GM19035 (cell line): ENCODE results near the gene RAD51B.
"Not testable (repeated sequence)": the region's sequence is repeated elsewhere in the genome, so short reads cannot be mapped to it uniquely, and the experiment has no call there.

Experiments
- ATAC-seq: cut with Tn5 transposase; IDR thresholded peaks from one replicate; pipeline ENCODE4 v1.9.1; 2021; ENCODE audit not compliant: unreplicated experiment

The RAD51B gene

DNA sequence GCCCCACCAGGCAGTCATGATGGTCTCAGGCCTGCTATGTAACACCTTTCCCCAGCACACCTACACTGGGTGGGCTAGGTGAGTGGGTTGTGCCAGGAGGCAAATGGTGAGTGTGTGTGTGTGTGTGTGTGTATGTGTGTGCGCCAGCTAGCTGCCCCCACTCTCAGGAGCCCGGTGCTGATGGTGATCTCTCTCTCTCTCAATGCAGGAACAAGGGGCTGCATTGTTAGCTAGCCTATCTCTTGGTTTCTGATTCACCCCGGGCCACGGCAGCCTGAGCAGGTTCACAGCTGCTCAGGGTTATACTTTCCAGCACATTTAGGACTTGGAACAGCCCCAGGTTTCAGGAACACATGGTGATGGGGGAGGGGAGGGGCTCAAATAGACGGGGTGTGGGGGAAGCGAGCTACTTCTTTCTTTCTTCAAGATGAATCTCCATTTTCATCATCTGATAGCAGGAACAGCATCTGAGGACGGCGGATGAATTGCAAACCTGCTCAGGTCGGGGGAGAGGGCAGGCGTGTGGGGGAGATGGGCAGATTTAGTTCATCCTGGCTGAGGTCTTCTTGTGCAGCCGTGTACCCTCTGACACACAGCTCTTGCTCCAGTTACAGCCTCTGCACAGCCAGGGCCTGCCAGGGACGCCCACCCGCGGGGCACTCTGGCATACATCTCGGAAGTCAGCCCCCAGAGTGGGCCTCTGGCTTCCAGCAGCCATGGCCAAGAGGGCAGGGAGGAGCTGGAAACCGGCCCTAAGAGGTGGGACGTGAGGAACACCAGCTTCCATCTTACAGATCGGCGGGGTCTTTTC lies 835.6 kb downstream of the RAD51B start:
- no peak for ATAC-seq

DNA sequence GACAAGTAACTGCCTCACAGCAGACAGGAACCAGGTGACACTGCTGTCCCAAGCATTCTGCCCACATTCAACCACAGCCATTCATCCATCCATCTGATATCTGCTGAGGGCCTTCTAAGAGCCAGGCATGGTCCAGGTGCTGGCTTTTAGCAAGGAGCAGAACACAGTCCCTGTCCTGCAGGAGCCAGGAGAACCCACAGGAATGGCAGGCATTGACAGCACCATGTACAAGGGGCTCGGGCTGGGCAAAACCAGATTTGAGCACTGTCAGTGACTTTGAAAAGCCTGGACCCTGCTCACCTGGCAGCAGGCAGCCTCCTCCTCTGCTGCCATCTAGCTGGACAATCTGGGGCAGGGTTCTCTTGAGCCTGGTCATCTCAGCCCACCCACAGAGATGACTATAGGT lies 836.3 kb downstream of the RAD51B start:
- ATAC-seq: no peak

DNA sequence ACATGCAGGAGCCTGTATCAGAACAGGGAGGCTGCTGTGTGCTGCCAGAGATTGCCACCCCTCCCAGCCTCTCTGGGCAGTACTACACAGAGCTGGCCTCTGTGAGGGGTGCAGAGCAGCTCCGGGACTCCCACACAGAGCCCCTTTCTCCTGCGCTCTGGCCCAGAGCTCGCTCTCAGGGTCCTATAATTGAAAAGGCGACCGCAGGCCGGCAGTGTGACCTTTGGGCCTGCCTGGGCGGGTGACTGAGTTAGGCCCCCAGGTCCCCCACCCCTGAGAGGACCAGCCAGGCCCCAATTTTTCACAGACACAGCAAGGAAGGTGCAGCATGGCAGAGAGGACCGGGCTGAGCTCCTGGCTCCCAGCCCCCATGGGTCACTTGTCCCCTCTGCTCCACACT lies 836.9 kb downstream of the RAD51B start:
- no peak for ATAC-seq

DNA sequence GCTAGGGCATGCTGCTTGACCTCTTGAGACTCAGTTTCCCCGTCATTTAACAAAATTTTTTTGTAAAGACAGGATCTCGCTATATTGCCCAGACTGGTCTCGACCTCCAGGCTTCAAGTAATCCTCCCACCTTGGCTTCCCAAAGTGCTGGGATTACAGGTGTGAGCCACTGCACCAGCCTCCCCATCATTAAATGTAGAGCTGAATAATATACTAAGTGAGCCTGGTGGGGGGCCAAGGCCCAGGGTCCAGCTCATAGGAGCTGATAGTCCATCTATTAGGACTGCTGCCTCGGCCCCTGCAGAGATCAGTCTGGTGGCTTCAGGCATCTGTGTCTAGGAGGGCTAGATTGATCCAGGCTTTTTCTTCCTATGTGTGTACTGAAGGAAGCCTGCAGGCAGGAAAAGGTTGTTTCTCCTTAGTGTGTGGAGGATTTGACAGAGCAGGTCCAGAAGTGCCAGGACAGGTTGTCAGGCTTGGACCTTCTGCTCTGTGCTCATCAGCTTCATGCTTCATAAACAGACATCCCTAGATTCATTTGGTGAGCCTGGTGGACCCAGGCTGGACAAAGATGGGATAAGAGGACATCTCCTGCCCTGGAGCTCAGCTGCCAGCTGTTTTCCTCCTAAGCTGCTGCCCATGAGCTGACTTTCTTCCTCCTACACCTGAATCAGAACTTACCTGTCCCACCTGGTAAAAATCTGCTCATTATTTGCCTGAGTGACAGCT lies 837.9 kb downstream of the RAD51B start:
- ATAC-seq: no peak

DNA sequence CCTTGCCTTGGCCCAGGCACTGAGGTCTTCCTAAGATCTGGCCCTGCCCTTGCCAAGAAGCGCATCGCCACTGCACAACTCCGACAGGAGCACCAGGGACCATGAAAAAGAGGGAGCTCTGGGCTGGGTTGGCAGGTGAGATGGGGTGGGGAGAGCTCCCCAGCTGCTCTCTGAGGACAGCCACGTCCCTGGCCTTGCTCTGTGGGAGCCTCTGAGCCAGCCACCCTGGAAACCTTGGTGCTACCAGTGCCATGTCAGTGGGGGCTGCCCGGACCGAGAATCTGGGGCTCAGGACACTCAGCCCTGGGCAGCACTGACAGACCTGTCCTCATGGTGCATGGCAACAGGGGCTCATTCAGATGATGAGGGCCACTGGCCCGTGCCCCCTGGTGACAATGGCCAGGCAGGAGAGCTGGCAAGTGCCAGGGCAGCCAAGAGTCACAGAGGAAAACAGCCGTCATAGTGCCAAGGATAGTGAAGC lies 838.5 kb downstream of the RAD51B start:
- ATAC-seq: no peak

DNA sequence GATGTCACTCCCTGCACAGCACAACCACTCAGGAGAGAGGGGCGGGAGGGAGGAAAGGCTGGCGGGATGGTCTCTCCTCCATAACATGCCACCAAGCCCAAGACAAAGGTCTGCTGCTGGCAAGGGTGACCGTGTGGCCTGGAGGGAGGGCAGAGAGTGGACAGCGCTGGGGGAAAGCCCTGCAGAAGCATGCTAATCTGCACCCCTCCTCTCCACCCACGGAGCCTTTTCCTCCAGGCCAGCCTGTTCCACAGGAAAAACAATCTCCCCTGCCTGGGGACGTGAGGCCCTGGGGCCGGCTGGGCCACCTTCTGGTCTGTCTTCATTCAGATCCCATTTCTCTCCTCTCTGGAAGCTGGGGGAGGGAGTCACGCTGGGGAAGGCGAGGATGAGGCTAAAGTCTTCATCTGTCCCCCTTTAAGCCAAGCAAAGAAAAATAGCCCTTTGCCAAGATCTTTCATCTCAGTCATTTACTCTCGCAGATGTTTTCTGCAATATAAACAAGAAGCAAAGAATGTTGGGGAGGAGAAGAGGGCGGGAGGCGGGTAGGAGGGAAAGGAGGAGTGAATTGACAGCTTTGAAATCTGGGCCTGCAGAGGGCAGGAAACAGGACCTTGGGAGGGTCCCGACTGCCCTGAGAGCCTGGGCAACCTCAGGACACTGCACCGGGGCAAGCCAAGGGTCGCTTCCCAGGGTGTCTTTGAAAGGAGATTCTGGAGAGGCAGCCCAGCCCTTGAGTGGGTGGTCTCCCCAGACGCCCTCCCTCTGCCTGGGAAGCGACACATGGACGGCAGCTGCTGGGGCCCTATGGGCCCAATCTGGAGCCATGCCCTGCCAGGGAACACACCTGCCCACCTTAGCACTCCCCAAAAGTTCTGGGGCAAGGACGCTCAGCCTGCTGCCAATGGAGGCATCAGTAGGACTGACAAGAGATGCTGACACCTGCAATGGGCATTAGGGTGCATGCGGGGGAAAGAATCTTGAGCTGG lies 839.7 kb downstream of the RAD51B start:
- no peak for ATAC-seq

DNA sequence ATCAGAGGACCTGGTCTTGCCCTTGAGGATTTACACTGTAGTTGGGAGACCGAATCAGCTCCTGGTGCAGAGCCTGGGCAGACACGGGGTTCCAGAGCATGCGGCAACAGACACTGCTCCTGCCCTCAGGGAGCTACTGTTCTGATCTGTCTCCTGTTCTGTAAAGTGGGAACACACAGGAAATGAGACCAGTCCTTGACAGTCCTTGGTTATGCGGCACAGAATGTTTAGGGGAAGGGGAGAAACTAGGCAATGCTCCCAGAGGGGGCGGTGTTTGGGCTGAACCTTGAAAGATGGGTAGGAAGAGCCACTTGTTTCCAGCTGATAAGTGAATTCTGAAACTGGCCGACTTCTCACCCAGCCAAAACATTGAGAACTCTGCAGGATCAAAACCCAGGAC lies 840.9 kb downstream of the RAD51B start:
- no peak for ATAC-seq

DNA sequence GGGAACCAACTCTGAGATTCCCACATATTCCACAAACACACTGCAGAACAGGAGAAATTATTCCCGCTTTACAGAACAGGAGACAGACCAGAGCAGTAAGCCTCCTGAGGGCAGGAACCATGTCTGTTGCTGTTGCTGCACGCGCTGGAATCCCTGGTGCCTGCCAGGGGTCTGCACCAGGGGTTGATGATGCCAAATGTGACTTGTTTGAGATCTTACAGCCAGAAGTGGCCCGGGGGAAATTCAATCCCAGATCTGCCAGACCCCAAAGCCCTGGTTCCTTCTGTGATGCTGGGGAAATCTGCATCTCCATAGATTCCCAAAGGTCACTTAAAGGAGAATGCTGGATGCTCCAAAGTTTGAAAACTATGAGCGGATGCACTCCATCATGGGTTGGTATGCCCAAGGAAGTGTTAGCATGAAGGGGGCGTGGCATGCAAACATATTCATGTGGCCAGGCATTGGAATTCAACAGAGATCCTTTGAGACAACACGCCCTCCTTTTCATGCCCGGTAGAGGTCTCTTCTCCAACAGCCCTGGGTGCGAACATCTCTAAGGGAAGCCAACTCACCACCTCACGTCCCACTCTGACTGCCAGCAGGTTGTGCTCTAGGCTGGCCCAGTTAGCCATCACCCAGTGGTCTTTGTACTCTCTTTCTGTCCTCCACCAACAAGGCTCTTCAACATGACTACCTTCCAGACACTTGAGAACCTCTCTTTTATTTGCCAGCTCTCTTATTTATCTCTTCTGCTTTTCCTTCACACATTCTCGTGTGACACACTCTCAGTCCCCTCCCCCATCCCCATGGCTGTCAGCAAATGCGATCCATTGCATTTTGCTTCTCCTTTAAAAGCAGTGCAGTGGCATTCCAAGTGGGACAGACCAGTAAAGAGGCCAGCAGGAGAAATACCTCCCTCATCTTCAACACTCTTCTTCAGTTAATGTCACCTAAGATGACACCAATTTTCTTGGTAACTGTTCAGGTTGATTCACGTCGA lies 841.9 kb downstream of the RAD51B start:
- ATAC-seq: no peak

DNA sequence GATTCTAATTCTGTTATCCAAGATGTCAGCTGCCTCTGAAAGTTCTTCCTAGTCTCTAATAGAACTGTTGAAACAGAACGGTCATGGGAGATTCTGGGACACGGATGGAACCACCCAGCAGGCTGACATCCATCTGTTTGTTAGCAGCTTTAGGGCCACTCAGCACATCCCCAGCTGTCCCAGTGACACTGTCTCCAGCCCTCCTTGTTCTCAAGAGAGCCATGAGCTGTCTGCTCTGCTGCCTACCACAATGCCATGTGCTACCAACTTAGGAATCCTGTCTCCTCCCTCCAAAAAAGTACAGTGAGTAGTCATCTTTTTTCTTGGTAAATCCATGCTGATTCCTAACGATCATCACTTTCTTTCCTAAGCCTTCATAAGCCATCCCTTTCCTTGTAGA lies 842.8 kb downstream of the RAD51B start:
- no peak for ATAC-seq

DNA sequence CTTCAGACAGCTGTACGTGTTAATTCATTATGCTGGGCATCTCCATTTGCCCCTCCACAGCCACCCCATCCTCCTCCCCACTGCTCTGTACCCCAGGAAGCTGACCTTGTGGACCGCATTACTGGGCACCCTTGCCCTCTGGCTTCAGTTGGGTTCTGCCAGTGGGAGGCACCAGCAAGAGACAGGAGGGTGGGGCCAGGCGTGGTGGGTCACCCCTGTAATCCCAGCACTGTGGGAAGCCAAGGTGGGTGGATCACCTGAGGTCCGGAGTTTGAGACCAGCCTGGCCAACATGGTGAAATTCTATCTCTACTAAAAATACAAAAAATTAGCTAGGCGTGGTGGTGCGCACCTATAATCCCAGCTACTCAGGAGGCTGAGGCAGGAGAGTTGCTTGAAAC lies 843.2 kb downstream of the RAD51B start:
- not testable (repeated sequence) for ATAC-seq

DNA sequence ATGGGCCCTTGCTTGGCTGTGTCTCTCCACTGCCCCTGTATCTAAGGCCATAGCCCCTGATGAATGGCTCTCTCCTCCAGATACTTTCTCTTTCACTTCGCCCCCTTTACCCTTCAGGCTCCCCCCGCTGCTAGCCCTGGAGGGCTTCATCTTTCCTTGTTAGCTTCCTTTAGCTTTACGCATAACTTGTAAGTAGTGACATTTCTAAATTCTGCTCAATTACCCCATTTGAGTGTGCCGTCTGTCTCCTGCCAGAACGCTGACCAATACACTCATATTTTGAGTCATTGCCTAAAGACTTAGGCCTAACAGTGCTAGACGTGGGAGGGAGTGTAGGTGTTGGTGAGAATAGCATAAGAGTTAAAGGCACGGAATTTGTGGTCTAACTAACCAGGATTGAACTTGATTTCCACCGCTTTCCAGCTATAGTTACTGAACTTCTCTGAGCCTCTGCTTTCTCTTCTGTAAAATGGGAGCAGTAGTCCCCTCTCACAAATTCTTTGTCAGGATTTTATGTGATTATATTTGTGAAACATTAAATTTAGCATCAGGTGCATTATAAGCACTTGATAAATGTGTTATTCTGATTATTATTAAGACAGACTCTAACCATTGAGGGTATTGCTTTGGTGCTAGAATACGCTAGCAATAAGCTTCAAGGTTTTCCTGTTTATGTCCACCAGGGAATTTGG lies 844.0 kb downstream of the RAD51B start:
- ATAC-seq: peak; percentile 79

DNA sequence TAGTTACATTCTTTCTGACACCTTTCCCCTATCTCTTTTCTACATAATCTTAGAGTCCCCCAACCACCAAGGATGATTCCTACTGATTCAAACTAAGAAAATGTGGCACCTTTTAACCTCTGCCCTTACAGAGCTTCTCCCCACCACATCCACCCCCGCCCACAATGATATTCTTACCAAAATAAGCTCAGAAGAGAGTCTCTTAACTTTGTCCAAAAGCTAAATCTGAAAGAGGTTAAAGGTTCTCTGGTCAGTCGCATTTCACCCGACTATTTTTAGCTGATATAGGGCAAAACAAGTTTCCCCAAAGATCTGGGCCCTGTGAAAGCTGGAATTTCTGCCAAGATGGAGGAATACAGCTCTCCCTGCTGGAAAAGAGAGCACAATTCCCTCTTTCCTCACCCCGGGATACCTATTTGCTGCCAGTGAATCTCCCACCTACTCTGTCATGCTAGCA lies 844.7 kb downstream of the RAD51B start:
- no peak for ATAC-seq

DNA sequence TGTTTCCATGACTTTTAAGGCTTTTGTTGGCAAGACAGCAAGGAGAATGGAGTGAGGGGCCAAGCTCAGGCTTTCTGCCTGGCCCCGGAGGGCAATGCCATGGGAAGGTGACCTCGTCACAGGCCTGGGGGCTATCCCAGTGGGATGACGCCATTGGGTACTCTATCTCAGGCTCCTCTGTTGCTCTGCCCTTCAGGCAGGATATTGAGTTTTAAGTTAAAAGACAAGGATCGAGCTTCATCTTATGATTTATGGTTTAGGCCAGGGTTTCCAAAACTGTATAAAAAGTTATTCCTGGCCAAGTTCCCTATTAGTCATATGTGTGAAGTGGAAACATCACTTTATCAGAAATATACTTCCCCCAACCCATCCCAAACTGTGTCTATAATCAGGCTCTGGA lies 845.6 kb downstream of the RAD51B start:
- ATAC-seq: no peak

DNA sequence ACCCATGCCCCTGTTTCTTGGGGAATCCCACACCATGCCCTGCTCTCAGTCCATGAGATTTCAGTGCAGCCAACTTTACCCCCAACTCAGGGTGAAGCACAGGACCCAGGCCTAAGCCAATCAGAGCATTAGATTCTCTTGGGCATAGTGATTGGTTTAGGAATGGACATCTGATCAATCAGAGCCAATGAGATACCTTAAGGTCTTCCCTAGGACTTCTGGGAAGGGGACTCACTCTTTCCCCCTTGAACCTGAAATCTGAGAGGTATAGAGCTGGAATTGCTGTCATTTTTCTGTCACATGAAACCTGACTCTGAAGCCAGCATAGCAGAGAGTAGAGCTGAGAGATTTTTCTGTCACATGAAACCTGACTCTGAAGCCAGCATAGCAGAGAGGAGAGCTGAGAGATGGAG lies 846.2 kb downstream of the RAD51B start:
- no peak for ATAC-seq

DNA sequence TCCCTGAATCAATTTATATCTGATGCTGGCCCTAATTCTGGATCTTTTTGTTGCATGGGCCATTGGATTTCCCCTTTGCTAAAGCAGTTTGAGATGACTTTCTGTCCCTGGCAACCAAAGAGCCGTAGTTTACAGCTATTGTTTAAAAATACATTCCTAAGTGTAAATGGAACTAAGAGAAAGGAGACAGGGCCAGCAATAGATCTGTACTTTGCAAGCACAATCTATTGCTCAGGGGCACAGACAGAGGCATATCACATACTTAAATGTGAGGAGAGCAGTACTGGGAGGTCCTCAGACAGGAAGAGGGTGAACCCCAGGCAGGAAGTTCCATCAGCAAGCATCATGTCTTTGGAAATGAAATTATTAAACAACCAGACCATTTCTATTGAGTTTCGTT lies 846.7 kb downstream of the RAD51B start:
- no peak for ATAC-seq

DNA sequence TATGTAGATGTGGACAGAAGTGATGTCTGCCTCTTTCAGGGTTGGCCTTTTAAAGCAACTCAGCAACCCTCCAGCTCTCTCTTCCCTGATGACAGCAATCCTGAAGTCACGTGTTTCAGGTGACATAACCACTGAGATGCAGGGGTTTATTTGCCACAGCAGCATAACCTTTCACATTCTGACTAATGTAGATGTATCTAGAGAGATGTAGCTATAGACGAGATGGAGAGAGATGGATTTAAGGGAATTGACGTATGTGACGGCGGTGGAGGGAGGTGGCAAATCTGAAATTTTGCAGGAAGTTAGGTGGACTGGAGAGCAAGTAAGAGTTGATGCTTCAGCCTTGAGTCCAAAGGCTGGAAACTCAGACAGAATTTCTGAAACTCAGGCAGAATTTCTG lies 847.3 kb downstream of the RAD51B start:
- ATAC-seq: no peak

DNA sequence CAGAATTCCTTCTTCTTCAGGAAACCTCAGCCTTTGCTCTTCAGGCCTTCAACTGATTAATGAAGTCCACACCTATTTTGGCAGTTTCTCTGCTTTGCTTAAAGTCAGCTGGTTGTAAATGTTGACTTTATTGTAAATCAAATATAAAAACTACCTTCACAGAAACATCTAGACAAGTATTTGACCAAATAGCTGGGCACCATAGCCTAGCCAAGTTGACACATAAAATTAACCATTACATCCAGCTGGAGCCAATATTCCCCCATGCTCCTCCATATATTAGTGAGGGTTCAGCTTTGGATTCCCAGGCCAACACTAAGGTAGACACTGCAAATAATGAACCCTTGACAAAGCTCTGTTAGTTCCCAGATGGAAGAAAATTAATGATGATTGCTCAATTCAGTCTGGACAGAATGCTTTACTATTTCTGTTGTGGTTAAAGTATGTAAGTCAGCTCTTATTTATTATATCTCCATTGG lies 847.8 kb downstream of the RAD51B start:
- no peak for ATAC-seq

DNA sequence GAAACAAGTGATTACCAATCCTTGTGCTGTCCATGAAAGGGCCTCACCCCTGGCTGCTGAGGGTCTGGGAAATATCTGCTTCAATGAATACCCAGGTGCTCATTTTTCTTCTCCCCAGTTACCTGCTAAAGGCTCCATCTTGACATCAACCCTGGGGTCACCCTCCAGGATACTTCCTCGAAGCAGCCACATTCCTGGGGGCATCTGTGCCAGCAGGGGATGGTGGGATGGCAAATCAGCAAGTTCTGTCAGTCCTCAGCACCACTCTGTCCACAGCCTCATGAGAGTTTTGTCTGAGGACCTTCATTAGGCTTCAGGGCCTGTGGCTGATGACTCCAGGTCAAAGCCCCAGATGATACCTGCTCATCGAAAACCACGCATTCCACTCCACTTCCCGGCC lies 848.4 kb downstream of the RAD51B start:
- no peak for ATAC-seq

DNA sequence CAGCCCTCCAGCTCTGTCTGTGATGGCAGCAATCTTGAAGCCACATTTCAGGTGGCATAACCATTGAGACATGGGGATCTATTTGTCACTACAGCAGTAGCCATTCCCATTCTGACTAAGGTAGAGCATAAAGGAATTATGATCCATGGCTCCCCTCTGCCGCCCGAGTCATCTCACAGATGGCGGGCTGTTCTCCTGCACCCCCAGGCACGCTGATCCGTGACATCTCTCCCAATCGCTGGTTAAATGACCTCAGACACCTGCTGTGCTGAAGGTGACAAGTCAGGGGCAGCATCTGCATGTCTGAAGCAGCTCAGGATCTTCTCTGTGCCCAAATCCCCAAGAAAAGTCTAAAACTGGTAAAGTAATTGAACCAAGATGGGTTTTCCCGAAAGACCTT lies 849.0 kb downstream of the RAD51B start:
- ATAC-seq: no peak
